IMR-90 (cell line): ENCODE data around the gene ATP13A1.

ENCODE experiments used
- BHLHE40 ChIP-seq: fragments of 150-350 bp; IDR thresholded peaks from 2 replicates; pipeline ENCODE4 v1.6.1; 2016; ENCODE audit warnings: mild to moderate bottlenecking, low read depth, low read length
- CEBPB ChIP-seq: IDR thresholded peaks from 2 replicates; pipeline ENCODE4 v1.6.1; 2012; ENCODE audit warnings: low read depth, low read length, improper control_type of control experiment
- CHD1 ChIP-seq: IDR thresholded peaks from 2 replicates; pipeline ENCODE4 v1.6.1; 2012; ENCODE audit warnings: low read depth, low read length, improper control_type of control experiment
- CTCF ChIP-seq: conservative IDR thresholded peaks from 2 replicates; pipeline ENCODE4 v1.5.1; 2012; ENCODE audit warnings: mild to moderate bottlenecking, low read depth, low read length, improper control_type of control experiment
- FOS ChIP-seq: fragments of 150-350 bp; IDR thresholded peaks from 2 replicates; pipeline ENCODE4 v1.6.1; 2016; ENCODE audit warnings: low read depth, low read length
- MAFK ChIP-seq: IDR thresholded peaks from 2 replicates; pipeline ENCODE4 v1.6.1; 2012; ENCODE audit warnings: low read depth, low read length, improper control_type of control experiment
- MAZ ChIP-seq: IDR thresholded peaks from 2 replicates; pipeline ENCODE4 v1.6.1; 2012; ENCODE audit warnings: low read depth, mild to moderate bottlenecking, low read length, improper control_type of control experiment, moderate library complexity, borderline replicate concordance
- MXI1 ChIP-seq: IDR thresholded peaks from 2 replicates; pipeline ENCODE4 v1.6.1; 2012; ENCODE audit warnings: low read depth, mild to moderate bottlenecking, low read length, moderate library complexity, borderline replicate concordance
- NFE2L2 ChIP-seq: fragments of 150-350 bp; IDR thresholded peaks from 2 replicates; pipeline ENCODE4 v1.6.1; 2016; ENCODE audit warnings: low read depth, mild to moderate bottlenecking, low read length
- POLR2A ChIP-seq: IDR thresholded peaks from 2 replicates; pipeline ENCODE4 v1.6.1; 2012; ENCODE audit warnings: mild to moderate bottlenecking, low read depth, low read length
- RAD21 ChIP-seq: IDR thresholded peaks from 2 replicates; pipeline ENCODE4 v1.6.1; 2012; ENCODE audit warnings: low read length, improper control_type of control experiment
- RCOR1 ChIP-seq: IDR thresholded peaks from 2 replicates; pipeline ENCODE4 v1.6.1; 2012; ENCODE audit warnings: mild to moderate bottlenecking, low read length, improper control_type of control experiment; ENCODE audit not compliant: insufficient replicate concordance
- RFX5 ChIP-seq: IDR thresholded peaks from 2 replicates; pipeline ENCODE4 v1.8.0; 2012; ENCODE audit warnings: low read depth, mild to moderate bottlenecking, low read length, moderate library complexity
- USF2 ChIP-seq: fragments of 150-350 bp; IDR thresholded peaks from 2 replicates; pipeline ENCODE4 v1.6.1; 2017; ENCODE audit warnings: mild to moderate bottlenecking, antibody characterized with exemption, low read length, low read depth

GRCh38 chr19:19697589-19697988 is 34.1 kb upstream of the ATP13A1 start:
- TF ChIP-seq CEBPB (no peak), BHLHE40 (no peak), CTCF (no peak), MXI1 (no peak), POLR2A (no peak), RAD21 (no peak), FOS (no peak), NFE2L2 (no peak), USF2 (no peak), CHD1 (no peak), RFX5 (no peak), MAFK (no peak), RCOR1 (no peak), MAZ (no peak)
